ENCODE data around the gene DNAJB2. TPM values are rescaled to one million over a fixed set of nuclear protein-coding genes. Genes with fewer than 3 reads are reported as not detected.

DNAJB2 gene
- polyA plus RNA-seq, 2 of the 4 experiments (the other 2 are of a cell fraction) = 31.0 to 53.7 TPM

GRCh38 chr2:219277703-219278654, 1.2 kb upstream of the DNAJB2 start:
- peak; percentile 9 to 37; a peak in 4 of 6 replicates for ATAC-seq
- Histone ChIP-seq H3K4me3 (peak overlapping the region; percentile 66; the same call in 2 of the 3 replicates), H3K4me1 (peaks cover 67% of the 10 kb centered on the region), H3K9me3 (no peaks in the 10 kb centered on the region), H3K27ac (peak overlapping the region; percentile 96 to 99), H3K4me2 (peak overlapping the region; percentile 95)
- WGBS (ENCODE audit: missing lambda C conversion rate) = 35% methylated on average over 25 of the region's 25 CpGs
- FAIRE-seq = no peak
- DNase-seq (ENCODE audit: low read depth in 1 of 2, low spot score in 1 of 2) = peak; percentile 72 to 83
- CTCF ChIA-PET = interaction anchor here (0.6 to 16.2 kb wide), 39 partner anchors 8 to 312 kb away, joined by 3 to 540 read pairs (median 5); partner anchors contain the start of genes ABCB6, ANKZF1, ATG9A and CNPPD1
- no peak for TF ChIP-seq ZNF302 (CRISPR knock-in tag; IDR thresholded peaks at IDR 0.05)
- TF ChIP-seq ATOH8 (CRISPR knock-in tag; IDR thresholded peaks at IDR 0.05; ENCODE audit: low read depth) = no peak
- TF ChIP-seq FOSL2 (IDR thresholded peaks at IDR 0.05) = no peak
- 0 out of 2 replicates have a peak, but pooled peaks have one; percentile 7 for TF ChIP-seq FOSL2 (CRISPR knock-in tag; IDR thresholded peaks at IDR 0.05)
- TF ChIP-seq CTCF (IDR thresholded peaks at IDR 0.05) = peak; percentile 86
- no peak for TF ChIP-seq NFE2L2 (conservative IDR thresholded peaks at IDR 0.05; ENCODE audit: low read length)
- peak; percentile 73 for TF ChIP-seq RAD21 (conservative IDR thresholded peaks at IDR 0.05 in 1 of 2, IDR thresholded peaks at IDR 0.05 in 1 of 2)
- TF ChIP-seq BHLHE40 (IDR thresholded peaks at IDR 0.05; ENCODE audit: low read depth, low read length) = no peak
- TF ChIP-seq RNF2 (IDR thresholded peaks at IDR 0.05; ENCODE audit: borderline replicate concordance, low read depth) = no peak
- no peak for TF ChIP-seq ZFP36 (IDR thresholded peaks at IDR 0.05; ENCODE audit: borderline replicate concordance, partially characterized antibody)
- TF ChIP-seq HOXB5 (CRISPR knock-in tag; IDR thresholded peaks at IDR 0.05) = peak; percentile 12; the same call in 1 of the 2 replicates
- TF ChIP-seq SMC3 (IDR thresholded peaks at IDR 0.05) = peak; percentile 66
- peak; percentile 30; the same call in 1 of the 2 replicates for TF ChIP-seq MAX (IDR thresholded peaks at IDR 0.05)
- TF ChIP-seq HES2 (IDR thresholded peaks at IDR 0.05) = no peak
- POLR2A ChIA-PET = interaction anchor here (0.9 to 3.0 kb wide), 12 partner anchors 15 to 101 kb away, joined by 3 to 51 read pairs (median 7); partner anchors contain the start of genes ABCB6, ANKZF1, ATG9A and CNPPD1

GRCh38 chr2:219278655-219279150, 463 bp upstream of the DNAJB2 start:
- Histone ChIP-seq H3K4me2 (peak overlapping the region; percentile 95), H3K4me1 (peaks cover 60% of the 10 kb centered on the region), H3K27ac (peak overlapping the region; percentile 96 to 99), H3K9me3 (no peaks in the 10 kb centered on the region), H3K4me3 (peak overlapping the region; percentile 66)
- DNase-seq (ENCODE audit: low read depth in 1 of 2, low spot score in 1 of 2) (no peak), ATAC-seq (no peak; a peak in 1 of 6 replicates), FAIRE-seq (no peak)
- 28% methylated on average over 9 of the region's 9 CpGs for WGBS (ENCODE audit: missing lambda C conversion rate)
- POLR2A ChIA-PET = interaction anchor here (0.5 to 3.0 kb wide), 13 partner anchors 13 to 102 kb away, joined by 3 to 51 read pairs (median 6); partner anchors contain the start of genes ABCB6, ANKZF1, ATG9A and CNPPD1
- TF ChIP-seq CBX8 (IDR thresholded peaks at IDR 0.05) (no peak), USF2 (IDR thresholded peaks at IDR 0.05) (no peak), HOXB5 (CRISPR knock-in tag; IDR thresholded peaks at IDR 0.05) (0 out of 2 replicates have a peak, but pooled peaks have one; percentile 21), MAZ (IDR thresholded peaks at IDR 0.05; ENCODE audit: borderline replicate concordance, low read depth, low read length) (no peak), RFX5 (IDR thresholded peaks at IDR 0.05) (no peak), ZFP36 (IDR thresholded peaks at IDR 0.05; ENCODE audit: borderline replicate concordance, partially characterized antibody) (no peak), JUNB (IDR thresholded peaks at IDR 0.05) (peak; percentile 84; the same call in 1 of the 2 replicates), CHD2 (IDR thresholded peaks at IDR 0.05; ENCODE audit: low read length, partially characterized antibody) (peak; percentile 40)
- CTCF ChIA-PET = interaction anchor here (0.6 to 16.2 kb wide), 25 partner anchors 8 to 266 kb away, joined by 3 to 540 read pairs (median 5); partner anchors contain the start of genes ABCB6, ANKZF1, CNPPD1 and GLB1L

Data from A549 (cell line).